ENCODE results near the gene BMP5. TPM values are rescaled to one million over a fixed set of nuclear protein-coding genes. Genes with fewer than 3 reads are reported as not detected.

The BMP5 gene
- total and polyA plus RNA-seq, 10 of the 15 experiments (the other 5 are each of a cell fraction or from before 2014, with no cell fraction given) = not detected

DNA sequence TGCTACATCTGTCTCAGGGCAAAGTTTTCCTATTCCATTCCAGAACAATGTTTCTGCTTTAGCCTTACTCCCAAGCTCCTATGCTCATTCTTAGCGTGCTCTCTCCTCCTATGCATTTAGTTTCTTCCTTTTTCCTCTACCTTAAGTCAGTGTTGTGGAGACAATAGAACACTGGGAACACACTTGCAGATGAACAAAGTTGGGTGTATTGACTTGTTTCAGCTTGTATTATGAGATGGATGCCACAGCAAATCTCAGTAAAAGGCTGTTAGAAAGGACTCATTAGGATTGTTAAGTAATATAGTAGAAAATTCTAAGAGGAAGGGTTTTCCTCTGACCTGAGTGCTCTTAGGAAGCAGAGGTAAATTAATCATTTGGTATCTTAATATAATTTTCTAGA is 48.4 kb downstream of the BMP5 start (continued):
- no peak for TF ChIP-seq ZNF274 (IDR thresholded peaks at IDR 0.05; ENCODE audit: insufficient read depth, insufficient read length)
- no peak for TF ChIP-seq SUZ12 (IDR thresholded peaks at IDR 0.05; ENCODE audit: unreplicated experiment)

GRCh38 chr6:55825402-55826051 is 49.9 kb downstream of the BMP5 start:
- RAD21 ChIA-PET (ENCODE audit: unreplicated experiment) = no interaction called here
- no peak overlapping the region for H3K27ac ChIP-seq (ENCODE audit: control insufficient read depth, insufficient read depth)
- no peaks in the 10 kb centered on the region for H3K9me3 ChIP-seq (replicated peaks; ENCODE audit: control insufficient read depth, insufficient read depth, low read length)
- TF ChIP-seq RELA (IDR thresholded peaks at IDR 0.05; ENCODE audit: borderline replicate concordance, partially characterized antibody) = no peak
- no peak for TF ChIP-seq NRF1 (conservative IDR thresholded peaks at IDR 0.05; ENCODE audit: low read depth, low read length)
- TF ChIP-seq BCL3 (IDR thresholded peaks at IDR 0.05; ENCODE audit: borderline replicate concordance, insufficient read depth, low read depth, low read length, poor library complexity, severe bottlenecking) = no peak
- TF ChIP-seq E2F4 (IDR thresholded peaks at IDR 0.05; ENCODE audit: low read depth, low read length) = no peak
- TF ChIP-seq SUPT20H (IDR thresholded peaks at IDR 0.05; ENCODE audit: borderline replicate concordance, control insufficient read depth, low read depth, low read length) = no peak
- TF ChIP-seq SREBF1 (IDR thresholded peaks at IDR 0.05; ENCODE audit: low read length) = no peak
- no peak for TF ChIP-seq USF1 (IDR thresholded peaks at IDR 0.05; ENCODE audit: borderline replicate concordance, extremely low read length, insufficient read depth, low read depth, low read length)
- TF ChIP-seq CREM (IDR thresholded peaks at IDR 0.05; ENCODE audit: low read depth) = no peak
- no peak for TF ChIP-seq IRF4 (IDR thresholded peaks at IDR 0.05; ENCODE audit: low read depth, low read length)
- TF ChIP-seq EZH2 (IDR thresholded peaks at IDR 0.05; ENCODE audit: borderline replicate concordance, control insufficient read depth, low read depth, low read length) = no peak
- TF ChIP-seq EED (IDR thresholded peaks at IDR 0.05; ENCODE audit: low read depth) = no peak
- no peak for TF ChIP-seq SUZ12 (IDR thresholded peaks at IDR 0.05; ENCODE audit: unreplicated experiment)
- TF ChIP-seq IKZF2 (IDR thresholded peaks at IDR 0.05) = no peak
- no peak for TF ChIP-seq ZNF217 (IDR thresholded peaks at IDR 0.05)
- TF ChIP-seq, protein P1, sequence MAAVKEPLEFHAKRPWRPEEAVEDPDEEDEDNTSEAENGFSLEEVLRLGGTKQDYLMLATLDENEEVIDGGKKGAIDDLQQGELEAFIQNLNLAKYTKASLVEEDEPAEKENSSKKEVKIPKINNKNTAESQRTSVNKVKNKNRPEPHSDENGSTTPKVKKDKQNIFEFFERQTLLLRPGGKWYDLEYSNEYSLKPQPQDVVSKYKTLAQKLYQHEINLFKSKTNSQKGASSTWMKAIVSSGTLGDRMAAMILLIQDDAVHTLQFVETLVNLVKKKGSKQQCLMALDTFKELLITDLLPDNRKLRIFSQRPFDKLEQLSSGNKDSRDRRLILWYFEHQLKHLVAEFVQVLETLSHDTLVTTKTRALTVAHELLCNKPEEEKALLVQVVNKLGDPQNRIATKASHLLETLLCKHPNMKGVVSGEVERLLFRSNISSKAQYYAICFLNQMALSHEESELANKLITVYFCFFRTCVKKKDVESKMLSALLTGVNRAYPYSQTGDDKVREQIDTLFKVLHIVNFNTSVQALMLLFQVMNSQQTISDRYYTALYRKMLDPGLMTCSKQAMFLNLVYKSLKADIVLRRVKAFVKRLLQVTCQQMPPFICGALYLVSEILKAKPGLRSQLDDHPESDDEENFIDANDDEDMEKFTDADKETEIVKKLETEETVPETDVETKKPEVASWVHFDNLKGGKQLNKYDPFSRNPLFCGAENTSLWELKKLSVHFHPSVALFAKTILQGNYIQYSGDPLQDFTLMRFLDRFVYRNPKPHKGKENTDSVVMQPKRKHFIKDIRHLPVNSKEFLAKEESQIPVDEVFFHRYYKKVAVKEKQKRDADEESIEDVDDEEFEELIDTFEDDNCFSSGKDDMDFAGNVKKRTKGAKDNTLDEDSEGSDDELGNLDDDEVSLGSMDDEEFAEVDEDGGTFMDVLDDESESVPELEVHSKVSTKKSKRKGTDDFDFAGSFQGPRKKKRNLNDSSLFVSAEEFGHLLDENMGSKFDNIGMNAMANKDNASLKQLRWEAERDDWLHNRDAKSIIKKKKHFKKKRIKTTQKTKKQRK (IDR thresholded peaks at IDR 0.05; ENCODE audit: low read depth, low read length) = no peak
- no peak overlapping the region for H2AFZ ChIP-seq (ENCODE audit: control insufficient read depth, low read depth, low read length)
- CTCF ChIA-PET = no interaction called here
- H3K4me2 ChIP-seq (ENCODE audit: control insufficient read depth, insufficient read depth) = no peak overlapping the region
- POLR2A ChIA-PET = no interaction called here
- FAIRE-seq (no peak), ATAC-seq (no peak), DNase-seq (ENCODE audit: low read depth, low spot score) (no peak)
- no peaks in the 10 kb centered on the region for H3K27me3 ChIP-seq (replicated peaks in 1 of 2; ENCODE audit: control insufficient read depth in 2 of 2, insufficient read depth in 2 of 2, low read length in 1 of 2)
- no TSS peak for BruUV-seq (replicated peaks)
- SMC1A ChIA-PET (ENCODE audit: uncharacterized antibody, unreplicated experiment) = no interaction called here
- in situ Hi-C loops (cut with MboI) = no loop called here
- no peaks in the 10 kb centered on the region for H4K20me1 ChIP-seq (ENCODE audit: control insufficient read depth, insufficient read depth)
- H3K36me3 ChIP-seq (ENCODE audit: control insufficient read depth in 2 of 2, insufficient read depth in 2 of 2, low read length in 1 of 2) = no peaks in the 10 kb centered on the region
- no peak overlapping the region for H3K9ac ChIP-seq (ENCODE audit: control insufficient read depth, insufficient read depth, low read length)
- no peaks in the 10 kb centered on the region for H3K79me2 ChIP-seq (ENCODE audit: control insufficient read depth, insufficient read depth, low read length)
- H3K4me1 ChIP-seq (ENCODE audit: control insufficient read depth, insufficient read depth, low read length) = no peaks in the 10 kb centered on the region
- intact Hi-C loops (cut with micrococcal nuclease; ENCODE audit: unreplicated experiment) = no loop called here
- no peak overlapping the region for H3K4me3 ChIP-seq

Data from GM12878 (cell line).